Liver (tissue), 9 donors: ENCODE measurements around the gene AHSA1. TPM values are rescaled to one million over a fixed set of nuclear protein-coding genes. Genes with fewer than 3 reads are reported as not detected.

ENCODE experiments used
- DNase-seq: peaks from one replicate; pipeline ENCODE4 v3.0.0-alpha.2; 2017; ENCODE audit warnings: low spot score
- H3K27ac ChIP-seq, 2 donors: one replicate each; pipeline ENCODE4 v1.7.0; 2013; ENCODE audit warnings: inconsistent platforms in 2 of 2, low read length in 2 of 2, control low read depth in 1 of 2, low read depth in 1 of 2, mild to moderate bottlenecking in 1 of 2
- H3K27me3 ChIP-seq, 4 donors: one replicate each; pipeline versions ENCODE4 v1.6.1 to v1.7.0; 2013; ENCODE audit warnings: low read length in 3 of 4, inconsistent platforms in 1 of 4, mild to moderate bottlenecking in 1 of 4, moderate library complexity in 1 of 4; ENCODE audit not compliant: control insufficient read depth in 4 of 4, insufficient read depth in 4 of 4
- H3K36me3 ChIP-seq, 4 donors: one replicate each; pipeline versions ENCODE4 v1.6.1 to v1.7.0; 2013; ENCODE audit warnings: low read length in 3 of 4, mild to moderate bottlenecking in 3 of 4, low read depth in 1 of 4, moderate library complexity in 1 of 4; ENCODE audit not compliant: control insufficient read depth in 4 of 4, insufficient read depth in 3 of 4
- H3K4me1 ChIP-seq, 4 donors: one replicate each; pipeline versions ENCODE4 v1.6.1 to v1.7.0; 2013; ENCODE audit warnings: low read length in 3 of 4, mild to moderate bottlenecking in 3 of 4, moderate library complexity in 1 of 4; ENCODE audit not compliant: control insufficient read depth in 4 of 4, insufficient read depth in 4 of 4
- H3K4me3 ChIP-seq, 3 donors: one replicate each; pipeline versions ENCODE4 v1.6.1 to v1.7.0; 2013; ENCODE audit warnings: low read length in 3 of 3, control low read depth in 1 of 3, low read depth in 1 of 3, mild to moderate bottlenecking in 1 of 3
- H3K9ac ChIP-seq, 2 donors: one replicate each; pipeline ENCODE4 v1.7.0; 2013; ENCODE audit warnings: low read length in 2 of 2, mild to moderate bottlenecking in 2 of 2, moderate library complexity in 2 of 2, control low read depth in 1 of 2, low read depth in 1 of 2
- H3K9me3 ChIP-seq, 4 donors: one replicate each; pipeline versions ENCODE4 v1.6.1 to v1.7.0; 2013; ENCODE audit warnings: low read length in 3 of 4; ENCODE audit not compliant: control insufficient read depth in 4 of 4
- CTCF ChIP-seq: fragments of 150-350 bp; IDR thresholded peaks from 2 replicates; pipeline ENCODE4 v1.5.1; 2017; ENCODE audit warnings: improper control_type of control experiment, low read depth, low read length; ENCODE audit not compliant: missing input control
- EGR1 ChIP-seq, 2 donors: IDR thresholded peaks; 2 replicates each; pipeline ENCODE4 v1.6.1; 2016 to 2018; ENCODE audit warnings: antibody characterized with exemption in 2 of 2, low read depth in 2 of 2
- FOXA1 ChIP-seq: IDR thresholded peaks from 2 replicates; pipeline ENCODE4 v1.6.1; 2016; ENCODE audit warnings: antibody characterized with exemption
- FOXA2 ChIP-seq: IDR thresholded peaks from 2 replicates; pipeline ENCODE4 v1.6.1; 2016; ENCODE audit warnings: antibody characterized with exemption
- GABPA ChIP-seq, 2 donors: IDR thresholded peaks in 1 of 2; conservative IDR thresholded peaks in 1 of 2; 2 replicates each; pipeline ENCODE4 v1.6.1; 2016; ENCODE audit warnings: antibody characterized with exemption in 2 of 2, mild to moderate bottlenecking in 1 of 2, moderate library complexity in 1 of 2
- HNF4A ChIP-seq, 2 donors: conservative IDR thresholded peaks; 2 replicates each; pipeline ENCODE4 v1.6.1; 2016; ENCODE audit warnings: antibody characterized with exemption in 2 of 2, mild to moderate bottlenecking in 2 of 2
- HNF4G ChIP-seq: IDR thresholded peaks from 2 replicates; pipeline ENCODE4 v1.6.1; 2016; ENCODE audit warnings: antibody characterized with exemption
- JUND ChIP-seq, 2 donors: IDR thresholded peaks; 2 replicates each; pipeline ENCODE4 v1.6.1; 2016; ENCODE audit warnings: antibody characterized with exemption in 2 of 2
- NR2F2 ChIP-seq: IDR thresholded peaks from 2 replicates; pipeline ENCODE4 v1.6.1; 2016; ENCODE audit warnings: antibody characterized with exemption
- RAD21 ChIP-seq, 2 donors: IDR thresholded peaks; 2 replicates each; pipeline ENCODE4 v1.6.1; 2016; ENCODE audit warnings: antibody characterized with exemption in 2 of 2, mild to moderate bottlenecking in 2 of 2
- RXRA ChIP-seq, 2 donors: IDR thresholded peaks; 2 replicates each; pipeline ENCODE4 v1.6.1; 2017 to 2018; ENCODE audit warnings: antibody characterized with exemption in 2 of 2, mild to moderate bottlenecking in 1 of 2
- SP1 ChIP-seq: IDR thresholded peaks from 2 replicates; pipeline ENCODE4 v1.6.1; 2018; ENCODE audit warnings: antibody characterized with exemption, mild to moderate bottlenecking
- TAF1 ChIP-seq: conservative IDR thresholded peaks from 2 replicates; pipeline ENCODE4 v1.6.1; 2016; ENCODE audit warnings: antibody characterized with exemption, mild to moderate bottlenecking
- YY1 ChIP-seq: IDR thresholded peaks from 2 replicates; pipeline ENCODE4 v1.6.1; 2016; ENCODE audit warnings: antibody characterized with exemption, mild to moderate bottlenecking
- ZBTB33 ChIP-seq: IDR thresholded peaks from 2 replicates; pipeline ENCODE4 v1.6.1; 2016; ENCODE audit warnings: antibody characterized with exemption
- WGBS: extraction: QIAGEN DNeasy Blood & Tissue Kit; methylation state at CpG from one replicate; pipeline ENCODE4 v1.1.7; 2013; 5-methylcytosine and 5-hydroxymethylcytosine counted together
- polyA plus RNA-seq, 2 donors: library from polyadenylated mRNA; stranded (reverse) in 1 of 2; unstranded in 1 of 2; fragments of 200-250 nt in 1 of 2; fragments of >200 nt in 1 of 2; fragmentation: Nextera tagmentation in 1 of 2; extraction: Ambion mirVana in 1 of 2; gene quantifications; one replicate each; pipeline versions ENCODE4 v1.2.1 to v1.2.3, GENCODE V29; 2013 to 2015
- total RNA-seq, 2 donors: library from RNA; depleted of rRNA; stranded (reverse); fragments of >200 nt; gene quantifications; one replicate each; pipeline ENCODE4 v1.2.3, GENCODE V29; 2014
- TF ChIP-seq, protein P1 (sequence below): IDR thresholded peaks from 2 replicates; pipeline ENCODE4 v1.6.1; 2016; ENCODE audit warnings: antibody characterized with exemption, mild to moderate bottlenecking
- TF ChIP-seq, protein P2 (sequence below): IDR thresholded peaks from 2 replicates; pipeline ENCODE4 v1.6.1; 2016; ENCODE audit warnings: antibody characterized with exemption
- TF ChIP-seq, protein P3 (sequence below): IDR thresholded peaks from 2 replicates; pipeline ENCODE4 v1.6.1; 2016; ENCODE audit warnings: antibody characterized with exemption
- donor health status: healthy.
- donor health status: healthy.
- donor health status: healthy.
- donor health status: healthy.
- donor health status: healthy.

Gene AHSA1
- total and polyA plus RNA-seq, 4 donors = 45.8 to 80.7 (median 50.9) TPM

GRCh38 chr14:77498120-77498979 is 40.5 kb downstream of the AHSA1 start, which contains the start of gene ISM2:
TSS of gene ISM2 (minus strand) at chr14:77498816. CDS start at chr14:77498793, 23 bp downstream.
- no peak for DNase-seq
- peaks cover 2 to 17% (median 5%) of the 10 kb centered on the region in 4 donors for H3K27me3 ChIP-seq
- no peaks in the 10 kb centered on the region for H3K36me3 ChIP-seq
- no peak within 1 kb of the TSS for H3K27ac ChIP-seq
- H3K9ac ChIP-seq = no peak within 1 kb of the TSS
- TF ChIP-seq HNF4A (conservative IDR thresholded peaks at IDR 0.05) (no peak), ZBTB33 (no peak), EGR1 (IDR thresholded peaks at IDR 0.05; ENCODE audit: low read depth in 2 of 2) (no peak), GABPA (IDR thresholded peaks at IDR 0.05 in 1 of 2, conservative IDR thresholded peaks at IDR 0.05 in 1 of 2) (no peak), SP1 (no peak), JUND (IDR thresholded peaks at IDR 0.05) (no peak), RAD21 (IDR thresholded peaks at IDR 0.05) (no peak), NR2F2 (no peak), HNF4G (no peak), FOXA2 (no peak), YY1 (no peak), RXRA (IDR thresholded peaks at IDR 0.05) (no peak), TAF1 (no peak), FOXA1 (no peak), CTCF (no peak)
- TF ChIP-seq, protein P1, sequence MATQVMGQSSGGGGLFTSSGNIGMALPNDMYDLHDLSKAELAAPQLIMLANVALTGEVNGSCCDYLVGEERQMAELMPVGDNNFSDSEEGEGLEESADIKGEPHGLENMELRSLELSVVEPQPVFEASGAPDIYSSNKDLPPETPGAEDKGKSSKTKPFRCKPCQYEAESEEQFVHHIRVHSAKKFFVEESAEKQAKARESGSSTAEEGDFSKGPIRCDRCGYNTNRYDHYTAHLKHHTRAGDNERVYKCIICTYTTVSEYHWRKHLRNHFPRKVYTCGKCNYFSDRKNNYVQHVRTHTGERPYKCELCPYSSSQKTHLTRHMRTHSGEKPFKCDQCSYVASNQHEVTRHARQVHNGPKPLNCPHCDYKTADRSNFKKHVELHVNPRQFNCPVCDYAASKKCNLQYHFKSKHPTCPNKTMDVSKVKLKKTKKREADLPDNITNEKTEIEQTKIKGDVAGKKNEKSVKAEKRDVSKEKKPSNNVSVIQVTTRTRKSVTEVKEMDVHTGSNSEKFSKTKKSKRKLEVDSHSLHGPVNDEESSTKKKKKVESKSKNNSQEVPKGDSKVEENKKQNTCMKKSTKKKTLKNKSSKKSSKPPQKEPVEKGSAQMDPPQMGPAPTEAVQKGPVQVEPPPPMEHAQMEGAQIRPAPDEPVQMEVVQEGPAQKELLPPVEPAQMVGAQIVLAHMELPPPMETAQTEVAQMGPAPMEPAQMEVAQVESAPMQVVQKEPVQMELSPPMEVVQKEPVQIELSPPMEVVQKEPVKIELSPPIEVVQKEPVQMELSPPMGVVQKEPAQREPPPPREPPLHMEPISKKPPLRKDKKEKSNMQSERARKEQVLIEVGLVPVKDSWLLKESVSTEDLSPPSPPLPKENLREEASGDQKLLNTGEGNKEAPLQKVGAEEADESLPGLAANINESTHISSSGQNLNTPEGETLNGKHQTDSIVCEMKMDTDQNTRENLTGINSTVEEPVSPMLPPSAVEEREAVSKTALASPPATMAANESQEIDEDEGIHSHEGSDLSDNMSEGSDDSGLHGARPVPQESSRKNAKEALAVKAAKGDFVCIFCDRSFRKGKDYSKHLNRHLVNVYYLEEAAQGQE = no peak
- TF ChIP-seq, protein P2, sequence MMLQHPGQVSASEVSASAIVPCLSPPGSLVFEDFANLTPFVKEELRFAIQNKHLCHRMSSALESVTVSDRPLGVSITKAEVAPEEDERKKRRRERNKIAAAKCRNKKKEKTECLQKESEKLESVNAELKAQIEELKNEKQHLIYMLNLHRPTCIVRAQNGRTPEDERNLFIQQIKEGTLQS = no peak
- TF ChIP-seq, protein P3, sequence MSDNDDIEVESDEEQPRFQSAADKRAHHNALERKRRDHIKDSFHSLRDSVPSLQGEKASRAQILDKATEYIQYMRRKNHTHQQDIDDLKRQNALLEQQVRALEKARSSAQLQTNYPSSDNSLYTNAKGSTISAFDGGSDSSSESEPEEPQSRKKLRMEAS = no peak
- H3K4me1 ChIP-seq = peaks cover 7 to 15% (median 14%) of the 10 kb centered on the region in 4 donors
- 3% methylated on average over 104 of the region's 104 CpGs for WGBS
- H3K9me3 ChIP-seq = peaks cover 0 to 4% (median 0%) of the 10 kb centered on the region in 4 donors
- peak within 1 kb of the TSS in 2 of 3 donors; percentile 31 to 61 for H3K4me3 ChIP-seq
